GM23338 (cell line): ENCODE measurements around the gene ZEB2. TPM values are rescaled to one million over a fixed set of nuclear protein-coding genes. Genes with fewer than 3 reads are reported as not detected.
A peak's percentile ranks its signal among the peaks of the same experiment; 100 is the strongest.

Source experiments
- ATAC-seq: fragments of 200-7000 bp; cut with Tn5 transposase; 3 replicates; pipeline ENCODE4 v1.9.1; 2020
- DNase-seq: peaks from one replicate; pipeline ENCODE4 v3.0.0-alpha.2; 2015; ENCODE audit warnings: low spot score
- H2AFZ ChIP-seq: fragments of 200-600 bp; sonication (generic); 2 replicates; pipeline ENCODE4 v1.8.0; 2016; ENCODE audit warnings: antibody characterized with exemption, mild to moderate bottlenecking, moderate library complexity
- H3F3A ChIP-seq: fragments of 200-600 bp; sonication (generic); replicated peaks from 2 replicates; pipeline ENCODE4 v1.8.0; 2017; ENCODE audit warnings: antibody characterized with exemption, mixed run types, low read depth
- H3K27ac ChIP-seq: fragments of 200-600 bp; sonication (generic); 2 replicates; pipeline ENCODE4 v1.6.1; 2016; ENCODE audit warnings: low read depth
- H3K27me3 ChIP-seq: fragments of 200-600 bp; sonication (generic); 2 replicates; pipeline ENCODE4 v1.8.0; 2016; ENCODE audit warnings: mild to moderate bottlenecking, mixed run types, moderate library complexity; ENCODE audit not compliant: insufficient read depth
- H3K36me3 ChIP-seq: fragments of 200-600 bp; sonication (generic); 2 replicates; pipeline ENCODE4 v1.8.0; 2016; ENCODE audit warnings: mild to moderate bottlenecking; ENCODE audit not compliant: insufficient read depth
- H3K4me1 ChIP-seq: fragments of 200-600 bp; sonication (generic); 2 replicates; pipeline ENCODE4 v1.8.0; 2016; ENCODE audit warnings: mild to moderate bottlenecking, moderate library complexity; ENCODE audit not compliant: insufficient read depth
- H3K4me2 ChIP-seq: fragments of 200-600 bp; sonication (generic); 2 replicates; pipeline ENCODE4 v1.7.1; 2017; ENCODE audit warnings: mixed run types
- H3K4me3 ChIP-seq: fragments of 200-600 bp; sonication (generic); 2 replicates; pipeline ENCODE4 v1.6.1; 2016; ENCODE audit warnings: mixed run types
- H3K79me2 ChIP-seq: fragments of 200-600 bp; sonication (generic); replicated peaks from 2 replicates; pipeline ENCODE4 v1.8.0; 2017; ENCODE audit warnings: mild to moderate bottlenecking; ENCODE audit not compliant: insufficient read depth
- H3K9me2 ChIP-seq: fragments of 200-600 bp; sonication (generic); 2 replicates; pipeline ENCODE4 v1.8.0; 2017; ENCODE audit not compliant: insufficient read depth
- H4K20me1 ChIP-seq: fragments of 200-600 bp; sonication (generic); replicated peaks from 2 replicates; pipeline ENCODE4 v1.8.0; 2017; ENCODE audit warnings: mild to moderate bottlenecking; ENCODE audit not compliant: insufficient read depth
- H3K27ac Mint-ChIP-seq: 2 replicates; pipeline ENCODE4 v1.8.0; 2020; ENCODE audit warnings: inconsistent platforms, mild to moderate bottlenecking, moderate library complexity, mixed read lengths
- H3K27me3 Mint-ChIP-seq: 3 replicates; pipeline ENCODE4 v1.8.0; 2022; ENCODE audit warnings: low read depth, mild to moderate bottlenecking, moderate library complexity, mixed read lengths, inconsistent platforms; ENCODE audit not compliant: insufficient read depth, poor library complexity
- H3K36me3 Mint-ChIP-seq: 3 replicates; pipeline ENCODE4 v1.8.0; 2021; ENCODE audit warnings: low read depth, mild to moderate bottlenecking, inconsistent platforms, moderate library complexity, mixed read lengths
- H3K4me1 Mint-ChIP-seq: 3 replicates; pipeline ENCODE4 v1.8.0; 2020; ENCODE audit warnings: mild to moderate bottlenecking, inconsistent platforms, mixed read lengths
- H3K4me3 Mint-ChIP-seq: 3 replicates; pipeline ENCODE4 v1.8.0; 2021; ENCODE audit warnings: moderate library complexity, mild to moderate bottlenecking, inconsistent platforms, mixed read lengths
- H3K9me3 Mint-ChIP-seq: 3 replicates; pipeline ENCODE4 v1.8.0; 2020; ENCODE audit warnings: moderate library complexity, mild to moderate bottlenecking, inconsistent platforms, mixed read lengths
- CREB1 ChIP-seq: fragments of 250-450 bp; sonication (Bioruptor Pico); IDR thresholded peaks from 2 replicates; pipeline ENCODE4 v1.5.0; 2020; ENCODE audit warnings: low read depth, mild to moderate bottlenecking, moderate library complexity
- EZH2 ChIP-seq: fragments of 200-600 bp; sonication (generic); IDR thresholded peaks from one replicate; pipeline ENCODE4 v1.8.0; 2017; ENCODE audit warnings: antibody characterized with exemption, mild to moderate bottlenecking, low read depth; ENCODE audit not compliant: unreplicated experiment
- EZH2phosphoT487 ChIP-seq: fragments of 200-600 bp; sonication (generic); IDR thresholded peaks from one replicate; pipeline ENCODE4 v1.8.1; 2018; ENCODE audit warnings: antibody characterized with exemption; ENCODE audit not compliant: unreplicated experiment
- JUNB ChIP-seq: IDR thresholded peaks from one replicate; pipeline ENCODE4 v1.6.1; 2016; ENCODE audit warnings: antibody characterized with exemption; ENCODE audit not compliant: unreplicated experiment
- NANOG ChIP-seq: IDR thresholded peaks from 2 replicates; pipeline ENCODE4 v1.6.1; 2016; ENCODE audit warnings: antibody characterized with exemption, borderline replicate concordance
- POLR2AphosphoS5 ChIP-seq: IDR thresholded peaks from 2 replicates; pipeline ENCODE4 v1.6.1; 2016; ENCODE audit warnings: antibody characterized with exemption, low read depth
- STAT1 ChIP-seq: IDR thresholded peaks from one replicate; pipeline ENCODE4 v1.6.1; 2016; ENCODE audit warnings: antibody characterized with exemption; ENCODE audit not compliant: unreplicated experiment
- ZNF114 ChIP-seq: fragments of 250-450 bp; sonication (Bioruptor Pico); IDR thresholded peaks from 2 replicates; pipeline ENCODE4 v1.5.0; 2020; ENCODE audit warnings: mild to moderate bottlenecking, moderate library complexity
- ZNF331 ChIP-seq: fragments of 250-450 bp; sonication (Bioruptor Pico); IDR thresholded peaks from 2 replicates; pipeline ENCODE4 v1.5.0; 2020; ENCODE audit warnings: low read depth, mild to moderate bottlenecking, moderate library complexity
- polyA plus RNA-seq: library from polyadenylated mRNA; unstranded; fragments of >200 nt; fragmentation: Nextera tagmentation; extraction: Ambion mirVana; gene quantifications from 2 replicates; pipeline ENCODE4 v1.2.1, GENCODE V29; 2016
- total RNA-seq: library from RNA; depleted of rRNA; stranded (reverse); fragments of >200 nt; shearing (Covaris generic); gene quantifications from 2 replicates; pipeline ENCODE4 v1.2.3, GENCODE V29; 2014
- TF ChIP-seq, protein P1 (sequence below), 2 experiments: fragments of 200-600 bp in 1 of 2; sonication (generic) in 1 of 2; conservative IDR thresholded peaks; 2 replicates each; pipeline versions ENCODE4 v1.5.1 to v1.6.1; 2016 to 2017; ENCODE audit warnings: antibody characterized with exemption in 2 of 2, low read depth in 2 of 2, mild to moderate bottlenecking in 2 of 2, moderate library complexity in 1 of 2
- TF ChIP-seq, protein P2 (sequence below): IDR thresholded peaks from 2 replicates; pipeline ENCODE4 v1.6.1; 2016; ENCODE audit warnings: antibody characterized with exemption
- TF ChIP-seq, protein P3 (sequence below): fragments of 250-450 bp; sonication (Bioruptor Pico); IDR thresholded peaks from 2 replicates; pipeline ENCODE4 v1.5.0; 2020; ENCODE audit warnings: mild to moderate bottlenecking, moderate library complexity
- TF ChIP-seq, protein P4 (sequence below): IDR thresholded peaks from one replicate; pipeline ENCODE4 v1.6.1; 2018; ENCODE audit warnings: antibody characterized with exemption; ENCODE audit not compliant: unreplicated experiment

The ZEB2 gene
- total and polyA plus RNA-seq, 2 experiments from 2014 or later = 0.45 TPM; not detected in 1

DNA sequence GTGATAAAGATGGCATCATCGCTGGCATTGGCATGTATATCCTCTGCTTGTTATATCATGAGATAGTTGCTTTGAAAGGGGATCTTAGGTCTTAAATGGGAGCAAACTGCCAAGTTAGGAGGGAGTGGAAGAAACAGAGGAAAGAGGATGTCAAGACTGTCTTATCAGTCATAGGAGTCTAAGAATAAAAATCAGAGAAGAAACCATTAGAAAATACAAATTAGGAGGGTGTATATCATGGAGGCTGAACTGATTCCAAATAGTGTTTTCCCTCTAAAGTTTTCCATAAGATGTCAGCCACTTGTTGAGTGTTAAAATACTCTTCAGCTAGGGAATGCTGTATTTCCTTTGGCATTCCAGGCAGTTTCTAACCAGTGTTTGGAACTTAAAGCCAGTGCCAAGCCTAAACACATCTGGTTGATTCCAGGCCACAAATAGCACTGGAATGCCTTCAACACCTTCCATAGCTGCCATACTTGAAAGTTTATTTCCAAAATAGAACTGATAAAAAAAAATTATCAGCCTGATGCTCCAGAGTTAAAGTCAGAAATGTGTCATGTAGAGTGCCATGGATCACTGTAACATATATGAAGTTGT is 129.4 kb downstream of the ZEB2 start:
- H3K27ac ChIP-seq = no peak overlapping the region

More for the DNA sequence above, 129.4 kb downstream of the ZEB2 start:
- Mint-ChIP-seq H3K9me3 (no peaks in the 10 kb centered on the region), H3K27me3 (peaks cover 2% of the 10 kb centered on the region), H3K36me3 (no peaks in the 10 kb centered on the region), H3K4me3 (no peak overlapping the region), H3K27ac (no peak overlapping the region), H3K4me1 (0 out of 3 replicates have a peak, but pooled peaks cover 2% of the 10 kb centered on the region)
- Histone ChIP-seq H3K4me1 (peaks cover 8% of the 10 kb centered on the region; the same call in 1 of the 2 replicates), H2AFZ (no peak overlapping the region), H3K36me3 (no peaks in the 10 kb centered on the region), H3K27me3 (peaks cover 39% of the 10 kb centered on the region), H4K20me1 (no peaks in the 10 kb centered on the region), H3K4me2 (peak overlapping the region; percentile 77), H3K9me2 (no peaks in the 10 kb centered on the region), H3K4me3 (peak overlapping the region; percentile 56; the same call in 1 of the 2 replicates), H3K79me2 (no peaks in the 10 kb centered on the region), H3F3A (peaks cover 5% of the 10 kb centered on the region; the same call in 1 of the 2 replicates)
- DNase-seq = no peak
- no peak for TF ChIP-seq ZNF331
- TF ChIP-seq, protein P1, sequence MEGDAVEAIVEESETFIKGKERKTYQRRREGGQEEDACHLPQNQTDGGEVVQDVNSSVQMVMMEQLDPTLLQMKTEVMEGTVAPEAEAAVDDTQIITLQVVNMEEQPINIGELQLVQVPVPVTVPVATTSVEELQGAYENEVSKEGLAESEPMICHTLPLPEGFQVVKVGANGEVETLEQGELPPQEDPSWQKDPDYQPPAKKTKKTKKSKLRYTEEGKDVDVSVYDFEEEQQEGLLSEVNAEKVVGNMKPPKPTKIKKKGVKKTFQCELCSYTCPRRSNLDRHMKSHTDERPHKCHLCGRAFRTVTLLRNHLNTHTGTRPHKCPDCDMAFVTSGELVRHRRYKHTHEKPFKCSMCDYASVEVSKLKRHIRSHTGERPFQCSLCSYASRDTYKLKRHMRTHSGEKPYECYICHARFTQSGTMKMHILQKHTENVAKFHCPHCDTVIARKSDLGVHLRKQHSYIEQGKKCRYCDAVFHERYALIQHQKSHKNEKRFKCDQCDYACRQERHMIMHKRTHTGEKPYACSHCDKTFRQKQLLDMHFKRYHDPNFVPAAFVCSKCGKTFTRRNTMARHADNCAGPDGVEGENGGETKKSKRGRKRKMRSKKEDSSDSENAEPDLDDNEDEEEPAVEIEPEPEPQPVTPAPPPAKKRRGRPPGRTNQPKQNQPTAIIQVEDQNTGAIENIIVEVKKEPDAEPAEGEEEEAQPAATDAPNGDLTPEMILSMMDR (conservative IDR thresholded peaks at IDR 0.05; ENCODE audit: low read depth in 2 of 2) = no peak
- TF ChIP-seq, protein P2, sequence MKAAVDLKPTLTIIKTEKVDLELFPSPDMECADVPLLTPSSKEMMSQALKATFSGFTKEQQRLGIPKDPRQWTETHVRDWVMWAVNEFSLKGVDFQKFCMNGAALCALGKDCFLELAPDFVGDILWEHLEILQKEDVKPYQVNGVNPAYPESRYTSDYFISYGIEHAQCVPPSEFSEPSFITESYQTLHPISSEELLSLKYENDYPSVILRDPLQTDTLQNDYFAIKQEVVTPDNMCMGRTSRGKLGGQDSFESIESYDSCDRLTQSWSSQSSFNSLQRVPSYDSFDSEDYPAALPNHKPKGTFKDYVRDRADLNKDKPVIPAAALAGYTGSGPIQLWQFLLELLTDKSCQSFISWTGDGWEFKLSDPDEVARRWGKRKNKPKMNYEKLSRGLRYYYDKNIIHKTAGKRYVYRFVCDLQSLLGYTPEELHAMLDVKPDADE = no peak
- TF ChIP-seq NANOG = no peak
- no peak for TF ChIP-seq JUNB
- no peak for TF ChIP-seq CREB1 (CRISPR knock-in tag)
- no peak for TF ChIP-seq ZNF114 (CRISPR knock-in tag)
- TF ChIP-seq, protein P3, sequence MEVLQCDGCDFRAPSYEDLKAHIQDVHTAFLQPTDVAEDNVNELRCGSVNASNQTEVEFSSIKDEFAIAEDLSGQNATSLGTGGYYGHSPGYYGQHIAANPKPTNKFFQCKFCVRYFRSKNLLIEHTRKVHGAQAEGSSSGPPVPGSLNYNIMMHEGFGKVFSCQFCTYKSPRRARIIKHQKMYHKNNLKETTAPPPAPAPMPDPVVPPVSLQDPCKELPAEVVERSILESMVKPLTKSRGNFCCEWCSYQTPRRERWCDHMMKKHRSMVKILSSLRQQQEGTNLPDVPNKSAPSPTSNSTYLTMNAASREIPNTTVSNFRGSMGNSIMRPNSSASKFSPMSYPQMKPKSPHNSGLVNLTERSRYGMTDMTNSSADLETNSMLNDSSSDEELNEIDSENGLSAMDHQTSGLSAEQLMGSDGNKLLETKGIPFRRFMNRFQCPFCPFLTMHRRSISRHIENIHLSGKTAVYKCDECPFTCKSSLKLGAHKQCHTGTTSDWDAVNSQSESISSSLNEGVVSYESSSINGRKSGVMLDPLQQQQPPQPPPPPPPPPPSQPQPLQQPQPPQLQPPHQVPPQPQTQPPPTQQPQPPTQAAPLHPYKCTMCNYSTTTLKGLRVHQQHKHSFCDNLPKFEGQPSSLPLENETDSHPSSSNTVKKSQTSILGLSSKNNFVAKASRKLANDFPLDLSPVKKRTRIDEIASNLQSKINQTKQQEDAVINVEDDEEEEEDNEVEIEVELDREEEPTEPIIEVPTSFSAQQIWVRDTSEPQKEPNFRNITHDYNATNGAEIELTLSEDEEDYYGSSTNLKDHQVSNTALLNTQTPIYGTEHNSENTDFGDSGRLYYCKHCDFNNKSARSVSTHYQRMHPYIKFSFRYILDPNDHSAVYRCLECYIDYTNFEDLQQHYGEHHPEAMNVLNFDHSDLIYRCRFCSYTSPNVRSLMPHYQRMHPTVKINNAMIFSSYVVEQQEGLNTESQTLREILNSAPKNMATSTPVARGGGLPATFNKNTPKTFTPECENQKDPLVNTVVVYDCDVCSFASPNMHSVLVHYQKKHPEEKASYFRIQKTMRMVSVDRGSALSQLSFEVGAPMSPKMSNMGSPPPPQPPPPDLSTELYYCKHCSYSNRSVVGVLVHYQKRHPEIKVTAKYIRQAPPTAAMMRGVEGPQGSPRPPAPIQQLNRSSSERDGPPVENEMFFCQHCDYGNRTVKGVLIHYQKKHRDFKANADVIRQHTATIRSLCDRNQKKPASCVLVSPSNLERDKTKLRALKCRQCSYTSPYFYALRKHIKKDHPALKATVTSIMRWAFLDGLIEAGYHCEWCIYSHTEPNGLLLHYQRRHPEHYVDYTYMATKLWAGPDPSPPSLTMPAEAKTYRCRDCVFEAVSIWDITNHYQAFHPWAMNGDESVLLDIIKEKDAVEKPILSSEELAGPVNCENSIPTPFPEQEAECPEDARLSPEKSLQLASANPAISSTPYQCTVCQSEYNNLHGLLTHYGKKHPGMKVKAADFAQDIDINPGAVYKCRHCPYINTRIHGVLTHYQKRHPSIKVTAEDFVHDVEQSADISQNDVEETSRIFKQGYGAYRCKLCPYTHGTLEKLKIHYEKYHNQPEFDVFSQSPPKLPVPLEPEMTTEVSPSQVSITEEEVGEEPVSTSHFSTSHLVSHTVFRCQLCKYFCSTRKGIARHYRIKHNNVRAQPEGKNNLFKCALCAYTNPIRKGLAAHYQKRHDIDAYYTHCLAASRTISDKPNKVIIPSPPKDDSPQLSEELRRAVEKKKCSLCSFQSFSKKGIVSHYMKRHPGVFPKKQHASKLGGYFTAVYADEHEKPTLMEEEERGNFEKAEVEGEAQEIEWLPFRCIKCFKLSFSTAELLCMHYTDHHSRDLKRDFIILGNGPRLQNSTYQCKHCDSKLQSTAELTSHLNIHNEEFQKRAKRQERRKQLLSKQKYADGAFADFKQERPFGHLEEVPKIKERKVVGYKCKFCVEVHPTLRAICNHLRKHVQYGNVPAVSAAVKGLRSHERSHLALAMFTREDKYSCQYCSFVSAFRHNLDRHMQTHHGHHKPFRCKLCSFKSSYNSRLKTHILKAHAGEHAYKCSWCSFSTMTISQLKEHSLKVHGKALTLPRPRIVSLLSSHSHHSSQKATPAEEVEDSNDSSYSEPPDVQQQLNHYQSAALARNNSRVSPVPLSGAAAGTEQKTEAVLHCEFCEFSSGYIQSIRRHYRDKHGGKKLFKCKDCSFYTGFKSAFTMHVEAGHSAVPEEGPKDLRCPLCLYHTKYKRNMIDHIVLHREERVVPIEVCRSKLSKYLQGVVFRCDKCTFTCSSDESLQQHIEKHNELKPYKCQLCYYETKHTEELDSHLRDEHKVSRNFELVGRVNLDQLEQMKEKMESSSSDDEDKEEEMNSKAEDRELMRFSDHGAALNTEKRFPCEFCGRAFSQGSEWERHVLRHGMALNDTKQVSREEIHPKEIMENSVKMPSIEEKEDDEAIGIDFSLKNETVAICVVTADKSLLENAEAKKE = no peak
- no peak for TF ChIP-seq EZH2phosphoT487
- no peak for TF ChIP-seq POLR2AphosphoS5
- TF ChIP-seq EZH2 = no peak
- TF ChIP-seq STAT1 = no peak
- TF ChIP-seq, protein P4, sequence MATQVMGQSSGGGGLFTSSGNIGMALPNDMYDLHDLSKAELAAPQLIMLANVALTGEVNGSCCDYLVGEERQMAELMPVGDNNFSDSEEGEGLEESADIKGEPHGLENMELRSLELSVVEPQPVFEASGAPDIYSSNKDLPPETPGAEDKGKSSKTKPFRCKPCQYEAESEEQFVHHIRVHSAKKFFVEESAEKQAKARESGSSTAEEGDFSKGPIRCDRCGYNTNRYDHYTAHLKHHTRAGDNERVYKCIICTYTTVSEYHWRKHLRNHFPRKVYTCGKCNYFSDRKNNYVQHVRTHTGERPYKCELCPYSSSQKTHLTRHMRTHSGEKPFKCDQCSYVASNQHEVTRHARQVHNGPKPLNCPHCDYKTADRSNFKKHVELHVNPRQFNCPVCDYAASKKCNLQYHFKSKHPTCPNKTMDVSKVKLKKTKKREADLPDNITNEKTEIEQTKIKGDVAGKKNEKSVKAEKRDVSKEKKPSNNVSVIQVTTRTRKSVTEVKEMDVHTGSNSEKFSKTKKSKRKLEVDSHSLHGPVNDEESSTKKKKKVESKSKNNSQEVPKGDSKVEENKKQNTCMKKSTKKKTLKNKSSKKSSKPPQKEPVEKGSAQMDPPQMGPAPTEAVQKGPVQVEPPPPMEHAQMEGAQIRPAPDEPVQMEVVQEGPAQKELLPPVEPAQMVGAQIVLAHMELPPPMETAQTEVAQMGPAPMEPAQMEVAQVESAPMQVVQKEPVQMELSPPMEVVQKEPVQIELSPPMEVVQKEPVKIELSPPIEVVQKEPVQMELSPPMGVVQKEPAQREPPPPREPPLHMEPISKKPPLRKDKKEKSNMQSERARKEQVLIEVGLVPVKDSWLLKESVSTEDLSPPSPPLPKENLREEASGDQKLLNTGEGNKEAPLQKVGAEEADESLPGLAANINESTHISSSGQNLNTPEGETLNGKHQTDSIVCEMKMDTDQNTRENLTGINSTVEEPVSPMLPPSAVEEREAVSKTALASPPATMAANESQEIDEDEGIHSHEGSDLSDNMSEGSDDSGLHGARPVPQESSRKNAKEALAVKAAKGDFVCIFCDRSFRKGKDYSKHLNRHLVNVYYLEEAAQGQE = no peak
- no peak for ATAC-seq
